Esophagus squamous epithelium (tissue), 4 donors: ENCODE data around the gene NACC1.

Experiments used
- CTCF ChIP-seq, 6 experiments: fragments of 450-650 bp in 4 of 6; fragments of 200-600 bp in 2 of 6; sonication (generic) in 2 of 6; IDR thresholded peaks; one replicate each; pipeline ENCODE4 v1.5.1; 2016 to 2019; ENCODE audit warnings: antibody characterized with exemption in 6 of 6, mild to moderate bottlenecking in 4 of 6, moderate library complexity in 4 of 6
- POLR2A ChIP-seq, 4 donors: fragments of 450-650 bp; IDR thresholded peaks; one replicate each; pipeline ENCODE4 v1.6.1; 2017; ENCODE audit warnings: antibody characterized with exemption in 4 of 4, mild to moderate bottlenecking in 4 of 4, moderate library complexity in 3 of 4

GRCh38 chr19:13104848-13105711 is 13.0 kb upstream of the NACC1 start:
- no peak for TF ChIP-seq CTCF (IDR thresholded peaks at IDR 0.05)
- no peak for TF ChIP-seq POLR2A (IDR thresholded peaks at IDR 0.05)
